ENCODE measurements around the gene AQP4. TPM values are rescaled to one million over a fixed set of nuclear protein-coding genes. Genes with fewer than 3 reads are reported as not detected.
A peak's percentile ranks its signal among the peaks of the same experiment; 100 is the strongest.

The AQP4 gene, protein sequence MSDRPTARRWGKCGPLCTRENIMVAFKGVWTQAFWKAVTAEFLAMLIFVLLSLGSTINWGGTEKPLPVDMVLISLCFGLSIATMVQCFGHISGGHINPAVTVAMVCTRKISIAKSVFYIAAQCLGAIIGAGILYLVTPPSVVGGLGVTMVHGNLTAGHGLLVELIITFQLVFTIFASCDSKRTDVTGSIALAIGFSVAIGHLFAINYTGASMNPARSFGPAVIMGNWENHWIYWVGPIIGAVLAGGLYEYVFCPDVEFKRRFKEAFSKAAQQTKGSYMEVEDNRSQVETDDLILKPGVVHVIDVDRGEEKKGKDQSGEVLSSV
- 1 to 10 TPM in 1 of 4 donors, under 1 TPM in 3; 0.25 to 2.3 (median 0.70) TPM for polyA plus RNA-seq (ENCODE audit: insufficient read length in 4 of 4)

DNA sequence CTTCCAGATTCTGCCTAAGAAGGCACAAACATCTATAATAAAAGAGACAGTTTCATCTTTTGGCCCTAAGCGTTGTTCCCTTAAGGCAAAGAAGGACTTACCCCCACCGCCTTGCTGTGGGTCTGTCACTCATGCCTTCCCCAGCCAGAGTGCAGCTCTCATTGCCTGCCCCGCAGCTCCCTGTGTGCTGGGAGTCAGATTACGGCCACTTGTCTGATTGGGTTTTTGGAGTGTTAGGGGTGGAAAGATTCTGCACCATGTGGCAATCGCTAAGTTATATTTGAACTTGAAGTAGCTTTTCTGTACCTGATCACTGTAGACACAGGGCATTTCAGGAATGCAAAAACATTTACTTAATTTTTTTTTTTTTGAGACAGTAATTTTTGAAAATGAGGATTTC is at the start of gene AQP4:
Gene AQP4 (minus strand): TSS at position 151 of the 400 bp plus-strand sequence. CDS start 18 bp downstream, at position 133.
- DNase-seq (ENCODE audit: low read depth in 4 of 4, low spot score in 2 of 4), result no peak

DNA sequence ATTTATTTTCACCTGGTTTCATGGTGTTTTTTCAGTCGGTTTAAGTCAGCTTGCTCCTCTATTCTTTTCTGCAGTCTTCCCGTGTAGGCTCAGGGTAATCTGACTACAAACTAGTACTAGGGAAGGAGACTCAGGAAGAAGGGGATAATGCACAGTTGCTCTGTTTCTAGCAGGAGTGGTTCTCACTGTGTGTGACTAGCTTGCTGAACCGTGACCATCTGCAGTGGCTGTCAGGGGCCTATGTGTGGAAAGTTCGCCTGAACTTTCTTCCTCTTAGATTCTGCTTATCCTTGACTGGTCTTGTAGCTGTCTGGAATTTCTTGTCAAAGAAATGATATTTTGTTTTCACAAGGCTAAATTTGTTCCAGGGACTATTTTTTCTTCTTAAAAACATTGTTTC is 46.3 kb upstream of the AQP4 start:
- peak in 1 of 4 donors; percentile 34 for DNase-seq (ENCODE audit: low read depth in 4 of 4, low spot score in 2 of 4)

DNA sequence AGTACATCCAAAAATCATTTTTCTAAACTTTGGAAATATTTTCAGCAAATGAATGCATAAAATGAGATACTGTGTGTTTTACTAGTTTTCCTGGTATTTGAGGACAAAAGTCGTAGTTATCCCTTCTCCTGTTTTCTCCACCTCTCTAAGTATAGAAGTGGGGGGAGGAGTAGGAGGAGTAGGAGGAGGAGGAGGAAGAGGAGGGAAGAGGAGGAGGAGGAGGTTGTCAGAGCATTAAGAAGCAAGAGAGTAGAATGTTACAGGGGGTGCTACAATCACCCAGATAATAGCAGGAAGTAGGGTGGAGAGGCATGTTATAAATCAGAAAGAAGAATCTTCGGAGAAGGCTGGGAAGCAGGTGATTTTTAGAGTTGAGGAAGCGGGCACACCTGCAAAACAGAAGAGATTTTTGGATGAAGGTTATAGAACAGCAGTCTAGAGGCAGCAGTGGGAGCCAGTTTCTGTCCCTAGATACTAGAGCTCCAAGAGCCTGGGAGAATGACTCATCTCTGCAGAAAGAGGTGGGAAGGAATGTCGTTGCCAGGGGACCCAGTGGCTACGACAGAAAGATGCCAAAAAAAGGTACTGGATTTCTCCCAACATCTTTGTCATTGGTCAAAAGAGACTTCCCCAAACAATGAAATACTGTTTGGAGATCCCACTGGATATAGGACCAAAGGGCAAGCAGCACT is 44.2 kb upstream of the AQP4 start:
- DNase-seq (ENCODE audit: low read depth in 4 of 4, low spot score in 2 of 4), result no peak

DNA sequence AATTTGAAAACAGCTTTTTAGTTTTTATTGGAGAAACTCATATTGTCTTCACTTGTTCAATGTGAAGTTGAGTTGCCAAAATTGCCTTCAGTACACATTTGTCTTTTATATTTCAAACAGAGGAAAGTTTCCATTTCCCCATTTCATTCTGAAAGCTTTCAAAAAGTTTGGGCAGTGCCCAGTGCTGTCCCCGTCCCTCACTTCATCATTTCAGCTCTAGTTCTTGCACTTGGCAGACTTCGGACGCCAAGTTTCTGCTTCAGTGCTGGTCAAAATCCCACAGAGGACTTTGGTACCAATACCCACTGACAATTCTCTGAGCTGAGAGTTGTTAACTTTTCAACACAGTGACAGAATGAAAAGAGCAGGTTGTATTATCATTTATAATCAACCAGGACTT is 43.4 kb upstream of the AQP4 start:
- no peak for DNase-seq (ENCODE audit: low read depth in 4 of 4, low spot score in 2 of 4)

DNA sequence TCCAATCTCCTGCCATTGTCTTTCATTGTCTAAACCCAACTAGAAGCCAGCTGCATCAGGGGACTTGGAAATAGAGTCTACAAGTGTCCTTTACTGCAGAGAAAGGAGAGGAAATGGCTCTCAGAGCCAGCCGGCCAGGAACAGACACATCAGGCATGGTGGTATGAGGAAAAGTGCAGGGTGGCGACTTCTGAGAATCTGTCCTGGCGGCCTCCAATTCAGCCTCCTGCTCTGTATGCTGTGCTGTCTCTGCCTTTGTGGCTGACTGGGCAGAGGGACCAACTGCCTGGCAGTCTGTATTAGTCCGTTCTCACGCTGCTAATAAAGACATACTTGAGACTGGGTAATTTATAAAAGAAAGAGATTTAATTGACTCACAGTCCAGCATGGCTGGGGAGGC is 36.8 kb upstream of the AQP4 start:
- no peak for DNase-seq (ENCODE audit: low read depth in 4 of 4, low spot score in 2 of 4)

DNA sequence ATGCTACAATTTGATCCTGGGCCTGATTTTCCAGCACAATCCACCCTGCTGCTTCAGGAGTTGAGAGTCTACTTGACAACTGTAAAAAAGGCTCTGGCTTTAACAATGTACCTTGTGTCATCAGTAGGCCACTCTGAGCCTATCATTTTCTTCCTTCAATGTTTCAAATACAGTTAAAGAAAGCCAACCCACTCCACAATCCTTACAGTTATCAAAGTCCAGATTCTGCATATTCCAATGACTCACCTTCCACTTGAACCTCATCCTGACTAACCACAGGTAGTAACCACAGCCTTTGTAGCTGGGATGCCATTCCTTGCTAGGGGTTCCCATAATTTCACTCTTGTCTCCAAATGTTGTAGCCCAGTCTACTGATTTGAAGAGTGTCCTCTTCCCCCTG is 35.5 kb upstream of the AQP4 start:
- DNase-seq (ENCODE audit: low read depth in 4 of 4, low spot score in 2 of 4), result no peak

DNA sequence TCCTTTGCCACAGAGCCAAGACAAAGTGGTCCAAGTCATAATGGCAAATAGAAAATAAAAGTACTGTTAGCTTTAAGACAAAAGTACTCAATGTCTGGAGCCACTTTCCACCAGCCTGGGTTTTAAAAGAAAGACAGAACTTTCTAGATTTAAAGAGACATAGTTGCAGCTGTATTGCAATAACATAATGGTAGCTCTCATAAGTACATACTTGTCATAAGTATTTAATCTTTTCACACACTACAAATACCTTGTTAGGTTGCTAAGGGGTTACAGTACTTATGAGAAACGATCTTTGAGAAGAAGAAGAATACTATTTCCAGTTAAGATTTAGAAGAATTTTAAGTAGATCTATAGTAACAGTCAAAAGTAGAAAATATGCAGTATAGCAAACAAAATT is 28.9 kb upstream of the AQP4 start:
- no peak for DNase-seq (ENCODE audit: low read depth in 4 of 4, low spot score in 2 of 4)

DNA sequence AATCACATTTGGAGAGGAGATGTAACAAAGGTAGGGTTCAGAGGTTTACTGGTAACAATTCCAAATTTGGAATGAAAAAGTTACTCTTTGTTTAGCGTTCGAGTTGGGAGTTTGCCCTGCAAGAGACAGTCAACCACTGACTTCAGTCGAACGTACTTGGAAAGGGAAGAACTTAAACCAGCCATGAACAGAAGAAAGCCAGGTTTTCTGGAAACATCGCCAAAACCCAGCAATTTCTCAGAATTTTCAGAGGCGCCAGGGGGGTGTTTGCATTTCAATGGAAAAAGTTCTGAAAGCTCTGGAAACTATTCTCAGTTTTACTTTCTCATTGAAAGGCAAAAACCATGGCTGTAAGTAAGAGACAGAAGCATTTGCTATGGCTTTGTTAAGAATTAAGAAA is 28.5 kb upstream of the AQP4 start:
- no peak for DNase-seq (ENCODE audit: low read depth in 4 of 4, low spot score in 2 of 4)

DNA sequence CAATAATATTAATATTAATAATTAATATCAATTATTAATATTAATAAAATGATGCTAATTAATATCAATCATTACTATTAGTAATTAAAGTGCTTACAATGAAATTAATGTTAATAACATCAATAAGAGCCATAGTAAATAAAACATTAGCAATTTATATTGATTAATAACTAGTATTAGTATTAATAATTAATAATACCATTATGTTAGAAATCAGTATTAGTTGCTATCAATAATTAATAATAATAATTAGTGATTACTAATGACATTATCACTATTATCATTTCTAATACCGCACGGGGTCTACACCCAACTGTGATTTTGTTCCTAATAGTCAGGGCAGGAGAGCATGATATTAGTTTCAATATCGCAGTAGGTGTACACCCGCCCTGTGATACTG is 22.8 kb upstream of the AQP4 start:
- DNase-seq (ENCODE audit: low read depth in 4 of 4, low spot score in 2 of 4), result no peak

DNA sequence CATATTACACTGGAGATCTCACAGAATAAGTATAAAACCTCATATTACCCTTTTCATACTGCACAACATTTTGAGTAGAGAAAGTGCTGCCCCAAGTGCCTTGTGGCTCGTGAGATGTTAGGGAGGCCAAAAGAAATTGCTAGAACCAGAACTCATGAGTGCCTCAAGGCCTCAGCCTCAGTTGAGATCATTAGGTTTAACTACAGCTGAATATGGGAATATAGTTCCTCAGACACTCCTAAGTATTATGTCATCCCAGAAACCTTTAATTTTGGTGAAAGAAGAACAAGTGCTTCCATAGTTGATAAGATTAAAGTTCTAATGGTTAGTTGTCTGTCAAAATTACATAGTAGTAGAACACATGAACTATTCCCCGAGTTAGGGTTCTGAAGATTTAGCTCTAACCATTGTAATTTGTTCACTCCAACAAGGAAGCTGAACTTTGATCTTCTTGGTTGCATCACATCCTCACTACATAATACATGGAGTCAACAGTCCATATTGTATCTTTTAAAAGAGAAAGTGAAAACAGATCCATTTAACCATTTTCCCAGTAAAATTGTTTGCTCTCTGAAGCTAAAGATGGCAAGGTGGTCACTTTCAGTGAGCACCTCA is 9.6 kb upstream of the AQP4 start:
- DNase-seq (ENCODE audit: low read depth in 4 of 4, low spot score in 2 of 4), result no peak

DNA sequence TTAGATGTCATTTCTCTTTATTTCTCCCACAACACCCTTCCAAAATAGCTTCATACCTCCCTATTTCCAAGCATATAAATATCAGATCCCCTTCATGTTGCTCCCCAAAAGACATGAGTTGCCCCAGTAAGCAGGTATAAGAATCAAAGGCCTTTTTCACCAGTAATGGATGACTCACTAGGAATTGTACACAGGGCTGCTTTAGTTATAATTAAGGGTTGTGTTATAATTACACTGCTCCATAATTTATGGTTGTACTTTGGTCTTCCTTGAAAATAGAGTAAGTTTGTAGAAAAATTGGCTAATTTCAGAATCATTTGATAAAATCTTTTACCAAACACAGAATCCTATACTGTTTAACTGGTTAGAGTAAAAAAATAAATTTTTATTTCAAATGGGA is 8.8 kb upstream of the AQP4 start:
- no peak for DNase-seq (ENCODE audit: low read depth in 4 of 4, low spot score in 2 of 4)

DNA sequence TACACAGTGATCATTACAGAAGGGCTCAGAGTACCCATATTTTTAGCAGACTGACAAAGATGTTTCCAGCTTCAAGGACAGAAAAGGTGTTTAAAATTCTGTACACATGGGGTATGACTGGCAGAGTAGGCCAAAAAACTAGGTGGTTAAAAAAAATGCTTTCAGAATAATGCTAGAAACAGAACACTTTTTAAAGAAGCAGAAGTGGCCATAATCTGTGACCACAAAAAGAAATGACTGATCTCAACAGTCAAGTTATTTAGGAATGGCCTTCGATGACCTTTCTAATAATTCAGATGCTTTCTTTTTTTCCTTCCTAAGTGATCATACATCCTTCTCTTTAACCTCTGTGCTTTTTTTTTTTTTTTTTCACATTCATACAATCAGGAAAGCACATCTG is 4.1 kb upstream of the AQP4 start:
- DNase-seq (ENCODE audit: low read depth in 4 of 4, low spot score in 2 of 4), result no peak

DNA sequence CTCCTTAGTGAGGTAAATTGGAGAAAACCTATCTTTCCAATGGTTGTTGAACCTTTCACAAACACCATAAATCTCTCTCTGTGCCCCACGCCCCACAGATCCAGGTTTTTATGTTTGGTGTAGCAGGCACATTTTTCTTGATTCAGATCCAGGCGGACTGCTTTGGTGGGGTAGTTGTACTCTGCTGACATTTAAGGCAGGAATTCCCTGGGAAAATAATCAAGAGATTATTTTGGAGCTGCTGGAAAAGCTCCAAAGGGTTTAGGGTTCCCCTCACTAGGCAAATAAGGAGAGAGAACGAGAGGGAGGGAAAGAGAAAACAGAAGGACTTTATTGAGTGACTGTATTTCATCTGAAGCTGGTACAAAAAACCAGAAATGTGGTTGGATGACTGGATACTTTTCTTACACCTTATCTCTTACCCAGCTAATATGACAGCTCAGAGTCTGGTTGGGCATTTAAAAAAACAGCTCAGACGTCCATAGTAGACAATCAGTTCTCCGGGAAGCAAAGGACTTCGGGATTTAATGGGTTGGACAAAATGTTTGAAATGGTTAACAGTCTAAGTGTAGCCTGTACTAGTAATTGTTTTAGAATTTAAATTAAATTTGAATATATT is 3.6 kb upstream of the AQP4 start:
- DNase-seq (ENCODE audit: low read depth in 4 of 4, low spot score in 2 of 4), result peak in 2 of 4 donors; percentile 66 to 70

DNA sequence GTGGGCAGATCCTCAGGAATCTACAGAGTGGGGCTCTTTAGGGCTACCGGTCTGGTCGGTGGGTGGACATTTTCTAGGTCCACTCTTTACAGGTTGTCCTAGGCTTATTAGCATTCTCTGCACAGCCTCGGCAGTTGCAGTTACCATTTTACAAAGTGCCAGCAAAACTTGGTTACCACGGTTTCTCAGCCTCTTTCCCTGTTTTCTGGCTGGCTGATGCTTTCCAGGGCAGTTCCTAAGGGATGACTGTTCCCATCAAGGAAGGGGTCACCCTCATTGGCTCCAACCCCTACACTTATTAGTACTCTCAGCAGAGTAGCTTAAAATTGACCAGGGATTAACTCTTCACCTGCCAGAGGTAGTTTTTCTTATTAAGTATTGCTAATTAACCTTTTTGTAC is 2.0 kb upstream of the AQP4 start:
- no peak for DNase-seq (ENCODE audit: low read depth in 4 of 4, low spot score in 2 of 4)

DNA sequence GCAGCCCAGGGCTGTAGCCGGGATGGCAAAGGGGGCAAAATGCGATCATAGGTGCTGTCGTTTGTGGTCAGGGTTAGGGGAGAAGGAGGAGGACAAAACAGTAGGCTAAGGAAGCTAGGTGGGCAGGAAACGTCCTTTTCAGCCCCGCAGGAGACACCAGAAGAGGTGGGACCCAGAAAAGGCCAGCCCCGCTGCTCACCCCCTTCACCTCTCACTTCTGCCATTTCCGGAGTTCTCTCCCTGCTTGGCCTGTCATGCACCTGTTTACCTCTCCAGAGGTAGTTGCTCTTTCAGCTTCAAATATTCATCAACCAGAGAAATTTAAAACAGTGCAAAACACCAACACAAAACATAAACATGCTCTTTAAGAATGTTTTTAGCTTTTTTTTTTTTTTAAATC is 849 bp downstream of the AQP4 start:
- DNase-seq (ENCODE audit: low read depth in 4 of 4, low spot score in 2 of 4), result no peak

DNA sequence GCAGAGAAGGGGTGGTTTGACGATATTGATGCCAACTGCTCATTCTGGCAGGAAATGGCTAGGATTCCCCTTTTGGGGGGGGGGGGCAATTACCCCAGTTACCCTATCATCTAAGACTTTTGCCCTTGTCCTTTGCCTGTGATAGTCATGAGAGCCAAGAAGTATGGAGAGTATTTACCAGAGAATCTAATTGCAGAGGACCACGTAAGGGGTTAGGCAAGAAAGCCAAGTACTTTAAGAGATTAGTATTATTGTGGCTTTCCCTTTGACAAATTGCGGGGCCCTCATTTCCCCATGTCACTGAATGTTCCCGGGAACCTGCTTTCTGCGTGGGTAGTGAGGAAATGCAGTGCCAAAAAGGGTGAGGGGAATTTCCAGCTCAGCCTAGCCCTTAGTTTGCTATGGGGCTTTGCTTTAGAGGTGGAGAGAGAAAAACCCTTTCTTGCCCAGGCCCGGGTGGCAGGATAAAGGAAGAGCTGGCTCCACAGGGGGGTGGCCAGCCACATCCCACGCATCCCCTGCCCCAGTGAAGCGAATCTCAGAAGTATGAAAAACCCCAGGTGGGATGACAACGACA is 1.5 kb downstream of the AQP4 start:
- DNase-seq (ENCODE audit: low read depth in 4 of 4, low spot score in 2 of 4), result no peak

DNA sequence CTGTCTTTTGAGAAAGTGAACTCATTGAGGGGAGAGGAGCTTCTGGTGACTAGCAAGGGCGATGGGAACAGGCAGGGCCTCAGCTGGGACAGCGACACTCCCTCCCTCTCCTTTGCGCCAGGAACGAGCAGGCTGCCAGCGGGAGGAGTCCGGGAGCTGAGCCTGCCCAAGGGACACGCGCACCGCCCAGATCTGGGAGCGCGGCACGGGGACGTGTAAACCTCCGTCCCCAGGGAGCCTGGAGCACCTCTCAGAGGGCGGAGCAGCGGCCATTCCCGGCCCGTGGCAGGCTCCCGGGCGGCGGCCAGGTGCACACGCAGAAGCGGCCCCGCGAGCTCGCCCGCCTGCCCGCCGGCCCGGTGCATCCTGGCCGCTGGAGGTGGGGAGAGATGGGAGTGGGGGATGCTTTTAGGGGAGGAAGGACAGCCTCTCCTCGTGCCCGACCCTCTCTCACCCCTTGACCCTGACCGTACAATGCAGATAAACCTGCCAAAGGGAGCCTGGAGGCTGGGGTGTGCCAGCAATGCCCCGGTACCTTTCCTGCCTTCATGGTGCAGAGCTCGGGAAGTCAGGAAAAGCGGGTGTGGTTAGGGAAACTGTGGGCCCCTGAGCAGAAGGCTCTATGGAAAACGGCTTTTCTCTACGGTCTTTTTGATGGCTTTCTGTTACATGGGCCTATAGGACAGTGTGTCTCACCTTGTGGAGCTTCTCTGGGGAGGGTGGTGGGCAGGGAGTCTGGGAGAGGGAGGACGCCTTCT is 2.2 kb downstream of the AQP4 start:
- DNase-seq (ENCODE audit: low read depth in 4 of 4, low spot score in 2 of 4), result no peak

DNA sequence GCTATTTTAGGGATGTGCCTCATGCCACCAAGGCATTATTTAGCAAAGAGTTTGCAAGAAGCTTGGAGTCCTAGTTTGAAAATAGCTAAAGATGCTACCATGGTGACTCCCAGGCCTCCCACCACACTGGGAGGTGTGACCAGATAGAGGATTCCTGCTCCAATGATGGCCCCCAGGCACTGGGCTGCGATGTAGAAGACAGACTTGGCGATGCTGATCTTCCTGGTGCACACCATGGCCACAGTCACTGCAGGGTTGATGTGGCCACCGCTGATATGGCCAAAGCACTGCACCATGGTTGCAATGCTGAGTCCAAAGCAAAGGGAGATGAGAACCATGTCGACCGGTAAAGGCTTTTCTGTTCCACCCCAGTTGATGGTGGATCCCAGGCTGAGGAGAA is 3.4 kb downstream of the AQP4 start:
- DNase-seq (ENCODE audit: low read depth in 4 of 4, low spot score in 2 of 4), result no peak

DNA sequence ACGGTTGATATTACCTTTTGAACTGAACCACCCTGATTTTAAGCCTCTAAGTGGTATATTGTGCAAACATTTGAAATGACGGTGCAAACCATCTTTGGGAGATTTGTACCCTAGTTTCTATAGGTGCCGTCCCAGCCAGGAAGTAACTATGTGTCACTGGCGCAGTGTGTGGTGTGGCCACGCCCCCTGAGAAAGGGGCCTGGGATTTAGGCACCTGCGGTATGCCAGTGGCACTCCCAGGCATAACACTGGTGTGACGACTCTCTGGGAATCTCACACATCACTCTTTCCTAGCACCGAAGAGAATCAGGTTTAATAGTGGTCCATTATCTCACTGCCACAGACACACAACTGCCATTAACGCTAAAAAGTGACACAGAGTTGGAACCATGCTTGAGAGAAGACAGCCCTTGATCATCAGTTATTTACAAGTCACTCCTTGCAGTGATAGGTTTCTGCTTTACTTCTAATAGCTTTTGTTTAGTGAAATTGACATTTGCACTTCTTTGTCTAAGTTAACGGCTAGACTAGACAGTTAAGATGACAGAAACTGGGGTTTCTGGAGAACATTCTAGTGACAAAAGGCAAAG is 11.1 kb downstream of the AQP4 start:
- DNase-seq (ENCODE audit: low read depth in 4 of 4, low spot score in 2 of 4), result no peak

DNA sequence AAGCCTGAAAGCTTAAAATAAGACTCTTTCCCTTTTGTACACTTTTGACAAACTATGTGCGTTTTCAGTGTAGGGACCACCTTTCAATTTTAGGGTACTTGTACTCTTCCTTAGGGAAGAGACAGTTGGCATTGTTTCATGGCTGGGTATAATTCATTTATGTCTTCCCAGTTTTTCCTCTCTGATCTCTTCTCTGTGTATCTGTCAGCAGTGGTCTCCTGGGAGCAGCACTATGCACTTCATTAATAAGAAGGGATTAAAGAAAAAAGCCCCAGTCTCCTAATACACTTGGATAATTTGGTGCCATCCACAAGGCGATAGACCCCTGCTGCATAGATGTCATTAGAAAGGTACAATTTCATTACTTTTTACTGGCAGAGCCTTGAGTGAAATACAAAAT is 12.1 kb downstream of the AQP4 start:
- DNase-seq (ENCODE audit: low read depth in 4 of 4, low spot score in 2 of 4), result no peak

Measured in left renal cortex interstitium (tissue), 4 donors.